ENCODE measurements around the gene RANBP1.

RANBP1 gene

GRCh38 chr22:20088263-20088648, 27.6 kb upstream of the RANBP1 start:
- no peak for DNase-seq (ENCODE audit: low read depth in 2 of 2)

- no peak for DNase-seq (ENCODE audit: low read depth in 2 of 2)
Measured at GRCh38 chr22:20089226-20089976, 26.5 kb upstream of the RANBP1 start.

GRCh38 chr22:20089977-20090729, 25.8 kb upstream of the RANBP1 start:
- no peak for DNase-seq (ENCODE audit: low read depth in 2 of 2)

GRCh38 chr22:20090730-20091240, 25.1 kb upstream of the RANBP1 start:
- no peak for DNase-seq (ENCODE audit: low read depth in 2 of 2)

- DNase-seq (ENCODE audit: low read depth in 2 of 2): no peak
Measured at GRCh38 chr22:20091690-20092476, 24.0 kb upstream of the RANBP1 start.

GRCh38 chr22:20092477-20092854, 23.4 kb upstream of the RANBP1 start:
- DNase-seq (ENCODE audit: low read depth in 2 of 2): no peak

GRCh38 chr22:20093418-20094196, 22.3 kb upstream of the RANBP1 start:
- no peak for DNase-seq (ENCODE audit: low read depth in 2 of 2)

GRCh38 chr22:20094197-20094807, 21.6 kb upstream of the RANBP1 start:
- no peak for DNase-seq (ENCODE audit: low read depth in 2 of 2)

GRCh38 chr22:20095521-20095920, 20.4 kb upstream of the RANBP1 start:
- DNase-seq (ENCODE audit: low read depth in 2 of 2): no peak

GRCh38 chr22:20096574-20097420, 19.1 kb upstream of the RANBP1 start:
- DNase-seq (ENCODE audit: low read depth in 2 of 2): no peak

- DNase-seq (ENCODE audit: low read depth in 2 of 2): no peak
Measured at GRCh38 chr22:20099099-20099711, 16.7 kb upstream of the RANBP1 start.

GRCh38 chr22:20101638-20102037, 14.3 kb upstream of the RANBP1 start:
- DNase-seq (ENCODE audit: low read depth in 2 of 2): no peak

- DNase-seq (ENCODE audit: low read depth in 2 of 2): no peak
Measured at GRCh38 chr22:20102203-20102780, 13.6 kb upstream of the RANBP1 start.

GRCh38 chr22:20105456-20106204, 10.3 kb upstream of the RANBP1 start:
- DNase-seq (ENCODE audit: low read depth in 2 of 2): no peak

GRCh38 chr22:20106205-20106848, 9.6 kb upstream of the RANBP1 start:
- DNase-seq (ENCODE audit: low read depth in 2 of 2): no peak

- no peak for DNase-seq (ENCODE audit: low read depth in 2 of 2)
Measured at GRCh38 chr22:20106849-20107237, 9.1 kb upstream of the RANBP1 start.

GRCh38 chr22:20107471-20107901, 8.4 kb upstream of the RANBP1 start:
- no peak for DNase-seq (ENCODE audit: low read depth in 2 of 2)

Measured in activated CD8-positive, alpha-beta memory T cell treated with anti-CD3 and anti-CD28 coated beads for 4 hours (primary cell).